HAP-1 (cell line): ENCODE data around the gene SPTSSA.
"Not testable (repeated sequence)": the region's sequence is repeated elsewhere in the genome, so short reads cannot be mapped to it uniquely, and the experiment has no call there.

Experiments used
- DNase-seq, 2 experiments: peaks; one replicate each; pipeline ENCODE4 v3.0.0-alpha.2; 2016 to 2020; ENCODE audit warnings: low spot score in 2 of 2
- H3K27me3 ChIP-seq: fragments of 250-450 bp; sonication (Bioruptor Pico); 2 replicates; pipeline ENCODE4 v1.5.1; 2020; ENCODE audit warnings: low read depth, mild to moderate bottlenecking, moderate library complexity
- H3K36me3 ChIP-seq: fragments of 250-450 bp; sonication (Bioruptor Pico); replicated peaks from 2 replicates; pipeline ENCODE4 v1.5.1; 2020; ENCODE audit warnings: mild to moderate bottlenecking
- H3K4me1 ChIP-seq: fragments of 250-450 bp; sonication (Bioruptor Pico); 2 replicates; pipeline ENCODE4 v1.5.1; 2020; ENCODE audit warnings: mild to moderate bottlenecking
- H3K4me3 ChIP-seq: fragments of 250-450 bp; sonication (Bioruptor Pico); 2 replicates; pipeline ENCODE4 v1.5.1; 2020; ENCODE audit warnings: mild to moderate bottlenecking, moderate library complexity
- H3K9me3 ChIP-seq: fragments of 250-450 bp; sonication (Bioruptor Pico); 2 replicates; pipeline ENCODE4 v1.5.1; 2020; ENCODE audit warnings: mild to moderate bottlenecking, moderate library complexity
- in situ Hi-C: fragments of 300-500 bp; cut with MboI; formaldehyde crosslinking; loops from 3 replicates; pipeline ENCODE4 v1.14.3; 2020; ENCODE audit warnings: low sequenced_read_pairs, inconsistent platforms, mixed read lengths

Gene SPTSSA, protein sequence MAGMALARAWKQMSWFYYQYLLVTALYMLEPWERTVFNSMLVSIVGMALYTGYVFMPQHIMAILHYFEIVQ

DNA sequence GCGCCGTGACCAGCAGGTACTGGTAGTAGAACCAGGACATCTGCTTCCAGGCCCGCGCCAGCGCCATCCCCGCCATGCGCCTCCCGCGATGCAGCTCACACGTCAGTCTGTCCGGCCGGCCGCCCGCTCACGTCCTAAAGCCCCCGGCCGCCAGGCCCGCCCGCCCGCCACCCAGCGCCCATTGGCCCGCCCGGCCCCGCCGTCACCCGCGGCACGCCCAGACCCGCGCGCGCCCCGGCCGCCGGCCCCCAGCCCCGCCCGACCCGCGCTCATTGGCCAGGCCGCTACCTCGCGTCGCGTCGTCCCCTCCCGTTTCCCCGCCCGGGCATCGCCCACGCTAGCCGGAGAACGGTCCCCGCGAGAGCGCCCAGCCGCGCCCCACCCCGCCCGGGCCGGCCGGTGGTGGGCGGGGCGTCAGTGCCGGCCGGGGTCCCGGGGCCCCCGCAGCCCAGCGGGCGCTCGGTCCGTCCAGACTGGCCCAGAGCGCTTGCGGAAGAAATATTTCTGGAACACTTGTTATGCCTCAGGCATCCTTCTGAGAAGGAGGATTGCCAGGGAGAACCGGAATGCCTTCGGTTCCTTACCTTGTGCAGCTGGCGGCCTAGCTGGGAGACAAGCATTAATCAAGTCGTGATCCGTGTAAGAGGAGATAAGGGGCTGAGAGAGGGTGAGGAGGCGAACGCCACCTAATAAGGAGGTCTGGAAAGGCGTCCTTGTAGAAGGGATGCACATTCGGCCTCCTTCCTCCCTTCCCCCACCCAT is at the start of gene SPTSSA:
Gene SPTSSA, minus strand, starts transcription at position 109 of the 762 bp plus-strand sequence. Its CDS starts 33 bp downstream, at position 76.
- H3K36me3 ChIP-seq = peaks cover under 1% of the 10 kb centered on the region; the same call in 1 of the 2 replicates
- in situ Hi-C loops = no loop called here
- H3K9me3 ChIP-seq = no peaks in the 10 kb centered on the region
- DNase-seq = peak; percentile 90 to 95
- H3K4me3 ChIP-seq = peak within 1 kb of the TSS; percentile 51
- peaks cover 12% of the 10 kb centered on the region for H3K4me1 ChIP-seq
- H3K27me3 ChIP-seq = no peaks in the 10 kb centered on the region

DNA sequence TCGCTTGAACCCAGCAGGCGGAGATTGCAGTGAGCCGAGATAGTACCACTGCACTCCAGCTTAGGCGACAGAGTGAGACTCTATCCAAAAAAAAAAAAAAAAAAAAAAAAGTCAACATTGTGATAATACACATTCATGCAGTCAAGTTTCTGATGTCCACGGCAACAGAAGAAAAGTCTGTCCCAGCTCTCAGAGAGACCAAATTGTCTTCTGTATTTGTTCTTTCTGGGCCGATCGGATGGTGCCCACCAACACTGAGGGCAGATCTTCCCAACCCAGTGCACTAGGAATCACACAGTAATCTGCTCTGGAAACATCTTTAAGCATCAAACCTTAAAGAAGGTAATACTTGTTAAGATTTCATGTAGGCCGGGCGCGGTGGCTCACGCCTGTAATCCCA is 45.8 kb upstream of the SPTSSA start:
- no peak overlapping the region for H3K4me3 ChIP-seq
- H3K27me3 ChIP-seq = no peaks in the 10 kb centered on the region
- H3K36me3 ChIP-seq = no peaks in the 10 kb centered on the region
- no peaks in the 10 kb centered on the region for H3K4me1 ChIP-seq
- H3K9me3 ChIP-seq = no peaks in the 10 kb centered on the region
- in situ Hi-C loops = no loop called here
- DNase-seq = no peak

DNA sequence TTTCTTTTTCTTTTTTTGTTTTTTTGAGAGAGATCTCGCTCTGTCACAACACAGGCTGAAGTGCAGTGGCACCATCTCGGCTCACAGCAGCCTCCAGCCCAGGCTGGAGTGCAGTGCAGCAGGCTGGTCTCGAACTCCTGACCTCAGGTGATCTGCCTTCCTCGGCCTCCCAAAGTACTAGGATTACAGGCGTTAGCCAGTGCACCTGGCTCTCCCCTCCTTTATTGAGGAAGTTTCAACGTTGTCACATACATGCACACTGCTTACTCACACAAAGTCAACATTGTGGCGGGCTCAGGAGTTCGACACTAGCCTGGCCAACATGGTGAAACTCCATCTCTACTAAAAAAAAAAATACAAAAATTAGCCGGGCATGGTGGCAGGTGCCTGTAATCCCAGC is 45.4 kb upstream of the SPTSSA start:
- in situ Hi-C loops = no loop called here
- Histone ChIP-seq H3K4me1 (no peaks in the 10 kb centered on the region; the same call in 1 of the 2 replicates), H3K27me3 (no peaks in the 10 kb centered on the region), H3K9me3 (no peaks in the 10 kb centered on the region), H3K4me3 (no peak overlapping the region), H3K36me3 (no peaks in the 10 kb centered on the region)
- DNase-seq = no peak

DNA sequence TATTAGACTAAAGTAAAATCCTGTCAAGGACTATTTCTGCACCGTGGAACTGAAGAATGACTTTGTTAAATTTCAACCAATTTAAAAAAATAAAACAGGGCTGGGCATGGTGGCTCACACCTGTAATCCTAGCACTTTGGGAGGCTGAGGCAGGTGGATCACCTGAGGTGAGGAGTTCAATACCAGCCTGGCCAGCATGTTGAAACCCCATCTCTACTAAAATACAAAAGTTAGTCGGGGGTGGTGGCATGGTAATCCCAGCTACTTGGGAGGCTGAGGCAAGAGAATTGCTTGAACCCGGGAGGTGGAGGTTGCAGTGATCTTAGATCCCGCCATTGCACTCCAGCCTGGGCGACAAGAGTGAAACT is 43.1 kb upstream of the SPTSSA start:
- DNase-seq, H3K36me3 ChIP-seq, H3K9me3 ChIP-seq, in situ Hi-C loops, H3K27me3 ChIP-seq, H3K4me1 ChIP-seq, H3K4me3 ChIP-seq: not testable (repeated sequence)

- H3K27me3 ChIP-seq, H3K4me3 ChIP-seq, DNase-seq, H3K4me1 ChIP-seq, H3K9me3 ChIP-seq, H3K36me3 ChIP-seq, in situ Hi-C loops: not testable (repeated sequence)
These were observed 42.0 kb upstream of the SPTSSA start for GRCh38 chr14:34504027-34504426.

DNA sequence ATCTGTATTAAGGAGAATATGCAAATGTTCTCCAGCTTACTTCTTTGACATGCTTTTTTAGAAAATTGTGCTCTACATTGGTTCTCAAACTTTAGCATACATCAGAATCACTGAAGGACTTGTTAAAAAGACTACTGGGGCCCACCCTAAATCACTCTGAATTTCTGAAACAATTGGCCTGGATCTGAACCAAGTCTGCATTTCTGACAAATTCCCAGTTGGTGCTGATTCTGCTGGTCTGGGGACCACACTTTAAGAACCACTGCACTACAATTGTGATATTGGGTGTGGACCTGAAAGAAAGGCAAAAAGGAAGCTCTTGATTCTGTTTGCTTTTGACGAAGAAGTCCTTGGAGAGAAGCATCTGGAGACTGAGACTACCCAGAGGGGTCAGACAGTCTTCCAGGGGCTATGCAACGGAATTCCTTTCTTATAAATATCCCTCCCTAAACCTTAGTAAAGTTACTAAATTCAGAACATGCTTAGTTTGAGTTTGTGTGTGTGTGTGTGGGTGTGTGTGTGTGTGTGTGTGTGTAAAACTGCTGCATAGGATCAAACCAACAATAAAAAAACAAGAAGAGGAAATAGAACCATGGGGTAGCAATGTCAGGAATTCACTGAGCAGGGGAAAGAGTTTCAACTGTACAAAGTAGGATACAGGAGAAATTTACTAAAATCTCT is 40.6 kb upstream of the SPTSSA start:
- H3K9me3 ChIP-seq = no peaks in the 10 kb centered on the region
- no peaks in the 10 kb centered on the region for H3K27me3 ChIP-seq
- no peak for DNase-seq
- H3K4me3 ChIP-seq = no peak overlapping the region
- no peaks in the 10 kb centered on the region; the same call in 1 of the 2 replicates for H3K4me1 ChIP-seq
- in situ Hi-C loops = no loop called here
- H3K36me3 ChIP-seq = no peaks in the 10 kb centered on the region

DNA sequence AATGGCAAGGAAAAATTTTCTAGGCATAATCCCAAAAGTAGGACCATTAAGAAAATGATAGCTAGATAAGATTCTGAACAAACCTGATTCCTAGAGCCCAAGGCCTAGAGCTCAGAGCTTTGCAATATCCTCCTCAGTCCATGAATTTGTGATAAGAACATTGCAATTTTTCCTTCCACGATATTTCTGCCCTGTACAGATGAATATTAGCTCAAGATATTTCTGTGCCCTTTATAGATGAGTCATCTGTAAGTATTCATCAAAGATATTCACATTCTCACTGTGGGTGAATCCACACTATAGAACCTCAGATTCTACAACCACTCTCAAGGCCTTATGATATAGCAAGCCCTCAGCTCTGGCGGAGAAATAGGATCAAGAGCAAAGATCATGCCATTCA is 40.0 kb upstream of the SPTSSA start:
- H3K4me3 ChIP-seq = no peak overlapping the region
- peaks cover 5% of the 10 kb centered on the region for H3K4me1 ChIP-seq
- H3K27me3 ChIP-seq = no peaks in the 10 kb centered on the region
- in situ Hi-C loops = no loop called here
- no peak for DNase-seq
- H3K9me3 ChIP-seq = no peaks in the 10 kb centered on the region
- no peaks in the 10 kb centered on the region for H3K36me3 ChIP-seq

GRCh38 chr14:34501004-34501580 is 39.1 kb upstream of the SPTSSA start:
- Histone ChIP-seq H3K9me3 (no peaks in the 10 kb centered on the region), H3K4me3 (no peak overlapping the region), H3K36me3 (no peaks in the 10 kb centered on the region), H3K27me3 (no peaks in the 10 kb centered on the region), H3K4me1 (peaks cover 12% of the 10 kb centered on the region)
- in situ Hi-C loops = no loop called here
- no peak for DNase-seq

DNA sequence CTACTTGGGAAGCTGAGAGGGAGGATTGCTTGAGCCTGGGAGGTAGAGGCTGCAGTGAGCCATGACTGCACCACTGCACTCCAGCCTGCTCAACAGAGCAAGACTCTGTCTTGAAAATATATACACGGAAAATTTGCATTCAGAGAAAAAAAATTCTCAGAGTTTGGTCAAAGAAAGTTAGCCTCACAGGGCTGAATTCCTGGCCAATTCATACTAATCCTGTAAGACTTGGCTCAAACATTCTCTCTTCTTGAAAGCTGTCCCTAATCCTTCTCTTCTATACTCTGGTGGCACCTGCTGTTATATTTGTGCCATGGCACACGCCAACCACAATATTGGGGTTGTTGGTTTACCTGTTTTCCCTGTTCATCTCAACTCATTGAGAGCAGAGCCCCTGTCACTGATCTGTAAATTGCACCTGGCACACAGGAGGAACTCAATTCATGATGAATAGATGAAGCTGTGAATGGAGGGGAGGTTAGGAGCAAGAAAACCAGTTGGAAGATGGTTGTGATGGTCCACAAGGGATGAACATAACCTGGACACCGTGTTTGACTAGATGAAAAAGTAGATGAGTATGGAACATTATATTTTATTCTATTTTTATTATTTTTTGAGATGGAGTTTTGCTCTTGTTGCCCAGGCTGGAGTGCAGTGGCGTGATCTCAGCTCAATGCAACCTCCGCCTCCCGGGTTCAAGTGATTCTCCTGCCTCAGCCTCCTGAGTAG is 36.8 kb upstream of the SPTSSA start:
- no peak overlapping the region for H3K4me3 ChIP-seq
- no peaks in the 10 kb centered on the region for H3K36me3 ChIP-seq
- DNase-seq = peak; percentile 17 to 28
- H3K4me1 ChIP-seq = peaks cover 12% of the 10 kb centered on the region
- in situ Hi-C loops = no loop called here
- H3K9me3 ChIP-seq = no peaks in the 10 kb centered on the region
- no peaks in the 10 kb centered on the region for H3K27me3 ChIP-seq

DNA sequence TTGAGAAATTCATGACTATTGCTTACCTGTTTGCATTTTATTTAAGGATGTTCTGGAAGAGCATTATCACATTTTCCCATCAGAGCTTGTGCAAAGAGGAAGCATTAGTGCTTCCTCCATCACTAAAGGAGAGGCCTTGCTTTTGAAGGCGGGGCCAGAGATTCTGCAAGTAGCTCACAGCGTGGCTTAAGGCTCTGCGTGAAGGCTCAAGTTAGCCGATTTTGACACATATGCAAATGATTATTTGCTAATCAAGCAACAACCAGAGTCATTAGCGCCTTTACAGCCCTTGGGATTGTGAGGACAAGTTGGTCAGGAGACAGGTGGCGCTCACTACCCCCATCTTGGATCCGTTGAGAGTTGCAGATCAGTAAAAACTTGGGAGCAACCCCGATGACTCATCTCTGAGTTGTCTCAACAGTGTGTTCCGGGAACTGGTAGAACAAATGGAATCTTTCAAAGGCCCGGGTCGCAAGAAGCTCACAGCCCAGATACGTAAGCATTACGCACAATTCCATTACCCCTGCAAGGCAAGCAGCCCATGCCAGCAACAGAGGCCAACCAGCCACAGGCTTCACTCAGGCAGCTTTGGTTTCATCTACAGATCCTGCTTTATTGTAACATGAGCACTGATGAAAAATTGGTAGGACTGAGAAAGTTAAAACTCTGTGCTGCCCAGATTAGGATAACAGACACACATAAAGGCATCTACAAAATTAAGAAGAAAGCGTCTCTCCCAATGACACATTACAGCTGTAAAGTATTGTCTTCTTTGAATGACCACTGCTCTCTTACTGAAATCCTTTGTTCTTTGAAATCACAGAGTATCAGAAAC is 34.9 kb upstream of the SPTSSA start:
- Histone ChIP-seq H3K4me1 (peaks cover 12% of the 10 kb centered on the region), H3K4me3 (no peak overlapping the region), H3K9me3 (no peaks in the 10 kb centered on the region), H3K27me3 (no peaks in the 10 kb centered on the region), H3K36me3 (no peaks in the 10 kb centered on the region)
- DNase-seq = peak; percentile 22 to 53
- in situ Hi-C loops = no loop called here

DNA sequence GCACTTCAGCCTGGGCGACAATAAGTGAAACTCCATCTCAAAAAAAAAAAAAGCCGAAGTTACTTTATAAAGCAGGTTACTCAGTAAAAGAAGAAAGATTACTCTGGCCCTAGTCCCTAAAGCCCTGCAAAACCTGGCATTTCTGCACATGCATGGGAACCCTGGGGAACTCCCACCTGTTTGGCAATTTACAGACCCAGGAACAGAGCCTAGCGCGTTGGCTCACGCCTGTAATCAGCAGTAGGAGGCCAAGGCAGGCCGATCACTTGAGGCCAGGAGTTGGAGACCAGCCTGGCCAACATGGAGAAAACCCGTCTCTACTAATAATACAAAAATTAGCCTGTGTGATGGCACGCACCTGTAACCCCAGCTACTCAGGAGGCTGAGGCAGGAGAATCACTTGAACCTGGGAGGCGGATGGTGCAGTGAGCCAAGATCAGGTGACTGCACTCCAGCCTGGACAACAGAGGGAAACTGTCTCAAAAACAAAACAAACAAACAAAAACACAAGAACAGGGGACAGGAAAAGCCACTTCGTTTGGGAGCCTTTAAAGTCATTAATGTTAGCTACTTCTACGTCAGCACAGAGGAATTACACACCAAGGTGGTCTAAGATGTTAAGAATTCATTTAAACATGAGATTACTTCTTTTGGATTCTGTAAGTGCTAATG is 34.1 kb upstream of the SPTSSA start:
- Histone ChIP-seq H3K4me1 (peaks cover 12% of the 10 kb centered on the region), H3K27me3 (no peaks in the 10 kb centered on the region), H3K36me3 (no peaks in the 10 kb centered on the region), H3K4me3 (no peak overlapping the region), H3K9me3 (no peaks in the 10 kb centered on the region)
- in situ Hi-C loops = no loop called here
- no peak for DNase-seq

GRCh38 chr14:34489324-34489723 is 27.3 kb upstream of the SPTSSA start:
- Histone ChIP-seq H3K36me3 (no peaks in the 10 kb centered on the region), H3K9me3 (no peaks in the 10 kb centered on the region), H3K4me1 (no peaks in the 10 kb centered on the region), H3K27me3 (no peaks in the 10 kb centered on the region), H3K4me3 (no peak overlapping the region)
- in situ Hi-C loops = no loop called here
- no peak for DNase-seq
